ENCODE measurements around the gene MCC.
A peak's percentile ranks its signal among the peaks of the same experiment; 100 is the strongest.

MCC gene

GRCh38 chr5:113378959-113379541, 109.2 kb downstream of the MCC start:
- H3K4me1 ChIP-seq (ENCODE audit: low read length) = peaks cover 18% of the 10 kb centered on the region
- no peak overlapping the region for H3K4me3 ChIP-seq (ENCODE audit: low read length)
- H3K27ac ChIP-seq (ENCODE audit: low read length) = no peak overlapping the region
- H3K9me2 ChIP-seq (replicated peaks; ENCODE audit: insufficient read depth, low read length) = no peaks in the 10 kb centered on the region
- H3F3A ChIP-seq (ENCODE audit: insufficient read depth, low read length) = peaks cover 9% of the 10 kb centered on the region
- no peaks in the 10 kb centered on the region for H3K36me3 ChIP-seq (replicated peaks; ENCODE audit: insufficient read depth, low read length)
- H3K79me2 ChIP-seq (ENCODE audit: low read length) = no peaks in the 10 kb centered on the region
- H3K9me3 ChIP-seq (replicated peaks; ENCODE audit: insufficient read depth, low read length) = no peaks in the 10 kb centered on the region
- peak; percentile 88 for TF ChIP-seq CTCF (IDR thresholded peaks at IDR 0.05; ENCODE audit: low read length)
- TF ChIP-seq EZH2 (optimal IDR thresholded peaks at IDR 0.05; ENCODE audit: low read depth, low read length) = no peak
- H3K4me2 ChIP-seq (ENCODE audit: low read depth, low read length) = peak overlapping the region; percentile 42
- no peak overlapping the region for H3K9ac ChIP-seq (ENCODE audit: low read length)
- H3K27me3 ChIP-seq (replicated peaks; ENCODE audit: insufficient read depth, low read length) = no peaks in the 10 kb centered on the region
- H4K20me1 ChIP-seq (ENCODE audit: insufficient read depth, low read length) = no peaks in the 10 kb centered on the region
- peak overlapping the region; percentile 54 for H2AFZ ChIP-seq (ENCODE audit: low read length)
- DNase-seq = peak; percentile 70

- Histone ChIP-seq H3K4me3 (ENCODE audit: low read length) (no peak overlapping the region), H3K9ac (ENCODE audit: low read length) (no peak overlapping the region), H2AFZ (ENCODE audit: low read length) (no peak overlapping the region), H3K9me3 (replicated peaks; ENCODE audit: insufficient read depth, low read length) (no peaks in the 10 kb centered on the region), H3K79me2 (ENCODE audit: low read length) (no peaks in the 10 kb centered on the region), H3K27me3 (replicated peaks; ENCODE audit: insufficient read depth, low read length) (no peaks in the 10 kb centered on the region), H3K36me3 (replicated peaks; ENCODE audit: insufficient read depth, low read length) (no peaks in the 10 kb centered on the region), H3F3A (ENCODE audit: insufficient read depth, low read length) (peaks cover 9% of the 10 kb centered on the region), H3K27ac (ENCODE audit: low read length) (no peak overlapping the region; the same call in 1 of the 2 replicates), H4K20me1 (ENCODE audit: insufficient read depth, low read length) (no peaks in the 10 kb centered on the region), H3K4me1 (ENCODE audit: low read length) (peaks cover 18% of the 10 kb centered on the region), H3K4me2 (ENCODE audit: low read depth, low read length) (peak overlapping the region; percentile 42; the same call in 1 of the 2 replicates), H3K9me2 (replicated peaks; ENCODE audit: insufficient read depth, low read length) (no peaks in the 10 kb centered on the region)
- no peak for DNase-seq
- TF ChIP-seq CTCF (IDR thresholded peaks at IDR 0.05; ENCODE audit: low read length) = no peak
- no peak for TF ChIP-seq EZH2phosphoT487 (IDR thresholded peaks at IDR 0.05; ENCODE audit: low read length)
- TF ChIP-seq EZH2 (optimal IDR thresholded peaks at IDR 0.05; ENCODE audit: low read depth, low read length) = no peak
Observed at GRCh38 chr5:113378514-113378913, 109.7 kb downstream of the MCC start.

- Histone ChIP-seq H3K4me3 (ENCODE audit: low read length) (no peak overlapping the region), H2AFZ (ENCODE audit: low read length) (no peak overlapping the region), H3K9ac (ENCODE audit: low read length) (no peak overlapping the region), H3K27me3 (replicated peaks; ENCODE audit: insufficient read depth, low read length) (no peaks in the 10 kb centered on the region), H3K36me3 (replicated peaks; ENCODE audit: insufficient read depth, low read length) (no peaks in the 10 kb centered on the region), H3K79me2 (ENCODE audit: low read length) (no peaks in the 10 kb centered on the region), H4K20me1 (ENCODE audit: insufficient read depth, low read length) (no peaks in the 10 kb centered on the region), H3K9me3 (replicated peaks; ENCODE audit: insufficient read depth, low read length) (no peaks in the 10 kb centered on the region), H3K27ac (ENCODE audit: low read length) (no peak overlapping the region; the same call in 1 of the 2 replicates), H3K9me2 (replicated peaks; ENCODE audit: insufficient read depth, low read length) (no peaks in the 10 kb centered on the region), H3K4me2 (ENCODE audit: low read depth, low read length) (peak overlapping the region; percentile 42; the same call in 1 of the 2 replicates), H3K4me1 (ENCODE audit: low read length) (peaks cover 18% of the 10 kb centered on the region), H3F3A (ENCODE audit: insufficient read depth, low read length) (peaks cover 9% of the 10 kb centered on the region)
- TF ChIP-seq EZH2 (optimal IDR thresholded peaks at IDR 0.05; ENCODE audit: low read depth, low read length) (no peak), EZH2phosphoT487 (IDR thresholded peaks at IDR 0.05; ENCODE audit: low read length) (no peak), CTCF (IDR thresholded peaks at IDR 0.05; ENCODE audit: low read length) (no peak)
- peak; percentile 61 for DNase-seq
Observed at GRCh38 chr5:113378081-113378480, 110.2 kb downstream of the MCC start.

Measured in MM.1S (cell line).